ENCODE data around the gene HDAC4. TPM values are rescaled to one million over a fixed set of nuclear protein-coding genes. Genes with fewer than 3 reads are reported as not detected.

The HDAC4 gene
- total RNA-seq, 2 donors from 2014 or later = 8.1 to 20.1 TPM

DNA sequence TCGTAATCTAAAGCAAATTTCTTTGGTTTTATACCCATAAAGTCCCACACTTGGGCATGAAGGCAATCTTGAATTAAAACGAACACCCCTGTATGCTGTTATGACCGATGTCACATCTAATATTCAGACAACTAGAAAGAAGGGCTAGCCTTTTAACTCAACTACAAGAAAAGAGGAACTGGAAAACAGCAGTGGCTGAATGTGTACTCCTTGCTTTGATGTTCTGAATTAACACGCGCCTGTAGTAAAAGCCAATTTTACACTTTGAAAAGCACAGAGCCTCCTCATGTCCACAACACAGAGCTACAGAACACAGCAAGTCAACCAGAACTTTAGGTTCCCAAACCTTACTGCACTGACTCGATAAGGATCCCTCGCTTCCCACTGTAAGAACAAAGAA is 147.6 kb downstream of the HDAC4 start:
- H3K27ac ChIP-seq = peak overlapping the region; percentile 87 to 91
- TF ChIP-seq, protein P1, sequence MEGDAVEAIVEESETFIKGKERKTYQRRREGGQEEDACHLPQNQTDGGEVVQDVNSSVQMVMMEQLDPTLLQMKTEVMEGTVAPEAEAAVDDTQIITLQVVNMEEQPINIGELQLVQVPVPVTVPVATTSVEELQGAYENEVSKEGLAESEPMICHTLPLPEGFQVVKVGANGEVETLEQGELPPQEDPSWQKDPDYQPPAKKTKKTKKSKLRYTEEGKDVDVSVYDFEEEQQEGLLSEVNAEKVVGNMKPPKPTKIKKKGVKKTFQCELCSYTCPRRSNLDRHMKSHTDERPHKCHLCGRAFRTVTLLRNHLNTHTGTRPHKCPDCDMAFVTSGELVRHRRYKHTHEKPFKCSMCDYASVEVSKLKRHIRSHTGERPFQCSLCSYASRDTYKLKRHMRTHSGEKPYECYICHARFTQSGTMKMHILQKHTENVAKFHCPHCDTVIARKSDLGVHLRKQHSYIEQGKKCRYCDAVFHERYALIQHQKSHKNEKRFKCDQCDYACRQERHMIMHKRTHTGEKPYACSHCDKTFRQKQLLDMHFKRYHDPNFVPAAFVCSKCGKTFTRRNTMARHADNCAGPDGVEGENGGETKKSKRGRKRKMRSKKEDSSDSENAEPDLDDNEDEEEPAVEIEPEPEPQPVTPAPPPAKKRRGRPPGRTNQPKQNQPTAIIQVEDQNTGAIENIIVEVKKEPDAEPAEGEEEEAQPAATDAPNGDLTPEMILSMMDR (IDR thresholded peaks at IDR 0.05) = no peak
- no peak for DNase-seq (ENCODE audit: low spot score)
- peaks cover 0 to 5% of the 10 kb centered on the region in 2 donors for H3K9me3 ChIP-seq
- peaks cover 0 to 63% of the 10 kb centered on the region in 2 donors for H3K4me1 ChIP-seq
- no peaks in the 10 kb centered on the region for H3K36me3 ChIP-seq
- no peaks in the 10 kb centered on the region for H3K27me3 ChIP-seq
- H3K4me3 ChIP-seq = no peak overlapping the region

DNA sequence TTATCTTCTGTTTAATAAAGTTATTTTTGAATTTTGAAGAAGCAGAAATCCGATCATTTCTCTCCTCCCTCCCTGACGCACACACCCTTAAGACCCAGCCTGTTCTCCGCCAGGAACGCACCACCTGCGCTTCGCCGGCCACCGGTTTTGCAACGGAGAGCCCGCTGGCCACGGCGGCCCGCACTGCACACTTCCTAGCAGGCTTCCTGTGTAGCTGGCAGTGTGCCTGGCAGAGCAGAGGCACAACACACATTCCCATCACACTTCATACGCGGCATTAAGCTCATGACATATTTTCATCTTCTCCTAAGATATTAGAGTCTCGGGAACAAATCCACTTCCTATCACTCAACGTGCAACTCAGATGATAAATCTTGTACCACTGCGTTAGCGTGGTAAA is 148.0 kb downstream of the HDAC4 start:
- H3K36me3 ChIP-seq = no peaks in the 10 kb centered on the region
- H3K27ac ChIP-seq = peak overlapping the region; percentile 87 to 91
- H3K4me1 ChIP-seq = peaks cover 0 to 63% of the 10 kb centered on the region in 2 donors
- TF ChIP-seq, protein P1 (IDR thresholded peaks at IDR 0.05) = no peak
- H3K4me3 ChIP-seq = peak overlapping the region in 1 of 2 donors; percentile 11
- H3K27me3 ChIP-seq = no peaks in the 10 kb centered on the region
- H3K9me3 ChIP-seq = peaks cover 0 to 4% of the 10 kb centered on the region in 2 donors
- peak; percentile 85 for DNase-seq (ENCODE audit: low spot score)

DNA sequence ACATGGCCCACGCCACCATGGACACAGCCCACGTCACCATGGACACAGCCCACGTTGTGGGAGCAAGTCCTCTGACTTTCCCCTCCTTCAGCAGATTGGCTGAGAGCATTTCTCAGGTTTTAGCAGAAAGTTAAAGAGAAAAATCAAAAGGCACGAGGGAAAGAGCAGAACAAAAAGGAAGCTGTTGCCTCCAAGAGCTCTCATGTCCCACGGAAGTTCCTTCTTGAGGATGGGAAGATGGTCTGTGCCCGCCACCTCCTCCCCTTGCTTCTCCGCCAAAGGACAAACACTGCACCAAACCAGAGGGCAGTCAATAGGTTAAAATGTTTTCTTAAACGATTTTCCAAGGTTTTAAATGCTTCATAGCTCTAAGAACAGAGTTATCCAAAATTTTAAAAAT is 148.4 kb downstream of the HDAC4 start:
- no peak for DNase-seq (ENCODE audit: low spot score)
- TF ChIP-seq, protein P1 (IDR thresholded peaks at IDR 0.05) = no peak
- Histone ChIP-seq H3K27me3 (no peaks in the 10 kb centered on the region), H3K9me3 (peaks cover 0 to under 1% of the 10 kb centered on the region in 2 donors), H3K27ac (peak overlapping the region; percentile 87 to 91), H3K36me3 (no peaks in the 10 kb centered on the region), H3K4me1 (peaks cover 0 to 62% of the 10 kb centered on the region in 2 donors), H3K4me3 (peak overlapping the region in 1 of 2 donors; percentile 11)

DNA sequence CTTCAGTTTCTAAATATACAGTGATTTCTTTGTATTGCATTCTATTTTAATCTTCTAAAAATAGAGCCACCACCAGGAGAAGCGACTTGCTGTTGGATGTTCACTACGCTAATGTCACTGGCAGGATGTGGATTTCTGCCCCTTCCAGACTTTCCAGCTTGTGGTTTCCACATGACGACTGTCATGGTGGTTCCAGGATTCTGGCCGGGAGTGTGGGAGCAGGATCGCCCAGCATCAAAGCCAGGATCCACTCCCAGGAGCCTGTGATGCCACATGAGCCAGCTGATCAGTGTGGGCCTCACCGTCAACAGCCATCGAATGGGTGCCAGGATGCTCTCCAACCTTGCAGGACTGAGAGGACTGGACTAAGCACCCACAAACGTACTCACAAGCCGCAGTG is 148.8 kb downstream of the HDAC4 start:
- no peaks in the 10 kb centered on the region for H3K9me3 ChIP-seq
- peaks cover 0 to 58% of the 10 kb centered on the region in 2 donors for H3K4me1 ChIP-seq
- H3K4me3 ChIP-seq = no peak overlapping the region

DNA sequence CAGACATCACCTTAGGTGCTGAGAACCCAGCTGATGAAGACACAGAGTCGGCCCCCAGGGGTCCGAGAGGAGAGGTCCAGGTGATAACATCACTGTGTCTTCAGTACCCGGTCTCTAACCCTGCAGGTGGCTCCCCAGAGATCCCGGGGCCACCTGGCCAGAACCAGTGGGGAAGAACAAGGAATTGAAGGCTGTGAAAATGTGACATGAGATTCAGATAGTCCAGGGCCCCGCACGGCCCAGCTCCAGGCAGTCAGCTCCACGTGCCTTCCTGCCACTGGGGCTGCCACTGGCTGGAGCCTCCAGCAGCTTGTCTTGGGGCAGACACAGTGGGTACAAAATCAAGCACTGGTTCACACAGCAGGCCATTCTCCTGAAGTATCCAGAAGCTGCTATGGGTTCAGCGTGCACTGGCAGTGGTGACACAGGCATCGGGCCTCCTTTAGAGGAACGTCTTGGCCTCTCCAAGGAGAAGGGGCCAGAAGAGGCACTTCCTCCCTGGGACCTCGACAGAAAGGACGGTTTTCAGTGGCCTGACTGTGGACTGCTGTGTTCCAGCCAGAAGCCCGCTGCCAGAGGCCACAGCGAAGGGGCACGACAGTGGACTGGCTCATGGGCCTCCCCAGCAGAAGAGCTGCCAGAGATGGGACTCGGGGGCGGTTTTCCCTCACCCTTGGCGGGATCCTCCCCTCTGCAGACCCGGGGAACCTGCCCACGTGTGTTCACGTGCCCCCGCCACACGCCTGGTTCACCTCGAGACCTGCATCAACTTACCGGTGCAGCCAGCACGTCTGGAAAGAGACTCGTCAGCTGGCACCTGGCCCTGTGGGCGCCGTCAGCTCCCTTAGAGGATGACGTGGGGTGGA is 150.4 kb downstream of the HDAC4 start:
- TF ChIP-seq, protein P1 (IDR thresholded peaks at IDR 0.05) = no peak
- H3K36me3 ChIP-seq = no peaks in the 10 kb centered on the region
- H3K27me3 ChIP-seq = no peaks in the 10 kb centered on the region
- no peak for DNase-seq (ENCODE audit: low spot score)
- H3K27ac ChIP-seq = peak overlapping the region; percentile 87 to 91
- H3K4me1 ChIP-seq = peaks cover 0 to 65% of the 10 kb centered on the region in 2 donors
- no peak overlapping the region for H3K4me3 ChIP-seq
- H3K9me3 ChIP-seq = no peaks in the 10 kb centered on the region

More for the DNA sequence above, 148.8 kb downstream of the HDAC4 start:
- H3K27me3 ChIP-seq = no peaks in the 10 kb centered on the region
- DNase-seq (ENCODE audit: low spot score) = no peak
- no peaks in the 10 kb centered on the region for H3K36me3 ChIP-seq
- H3K27ac ChIP-seq = peak overlapping the region; percentile 87 to 91
- TF ChIP-seq, protein P1 (IDR thresholded peaks at IDR 0.05) = no peak

Measured in right atrium auricular region (tissue), 2 donors.